HPDE6-E6E7 (cell line): ENCODE results near the gene NAP1L5.
A peak's percentile ranks its signal among the peaks of the same experiment; 100 is the strongest.

ENCODE experiments used
- DNase-seq: peaks from one replicate; pipeline ENCODE4 v3.0.0; 2011; ENCODE audit warnings: missing footprints; ENCODE audit errors: extremely low spot score

The NAP1L5 gene

GRCh38 chr4:88697588-88698329, at the start of gene NAP1L5:
TSS of gene NAP1L5 (minus strand) at chr4:88697829. CDS start at chr4:88697754, 75 bp downstream.
- DNase-seq = peak; percentile 11

GRCh38 chr4:88747351-88747750, 49.7 kb upstream of the NAP1L5 start:
- DNase-seq = no peak

GRCh38 chr4:88746206-88746605, 48.6 kb upstream of the NAP1L5 start:
- no peak for DNase-seq

- no peak for DNase-seq
Measured at GRCh38 chr4:88745581-88746163, 48.0 kb upstream of the NAP1L5 start.

- no peak for DNase-seq
Measured at GRCh38 chr4:88745175-88745574, 47.5 kb upstream of the NAP1L5 start.

- no peak for DNase-seq
Measured at GRCh38 chr4:88744609-88745008, 47.0 kb upstream of the NAP1L5 start.

- DNase-seq = no peak
Measured at GRCh38 chr4:88743696-88744095, 46.1 kb upstream of the NAP1L5 start.

GRCh38 chr4:88742561-88742960, 44.9 kb upstream of the NAP1L5 start:
- no peak for DNase-seq

- no peak for DNase-seq
Measured at GRCh38 chr4:88738180-88738579, 40.6 kb upstream of the NAP1L5 start.

GRCh38 chr4:88737307-88737941, 39.8 kb upstream of the NAP1L5 start:
- DNase-seq = no peak

GRCh38 chr4:88736264-88736663, 38.6 kb upstream of the NAP1L5 start:
- DNase-seq = no peak

- no peak for DNase-seq
Measured at GRCh38 chr4:88735564-88735963, 37.9 kb upstream of the NAP1L5 start.

- DNase-seq = no peak
Measured at GRCh38 chr4:88734403-88734949, 36.8 kb upstream of the NAP1L5 start.

- DNase-seq = no peak
Measured at GRCh38 chr4:88732714-88733368, 35.2 kb upstream of the NAP1L5 start.

GRCh38 chr4:88731381-88731780, 33.8 kb upstream of the NAP1L5 start:
- DNase-seq = no peak

- DNase-seq = no peak
Measured at GRCh38 chr4:88730811-88731210, 33.2 kb upstream of the NAP1L5 start.

- DNase-seq = no peak
Measured at GRCh38 chr4:88729146-88729760, 31.6 kb upstream of the NAP1L5 start.

GRCh38 chr4:88728146-88728545, 30.5 kb upstream of the NAP1L5 start:
- no peak for DNase-seq

- no peak for DNase-seq
Measured at GRCh38 chr4:88725986-88726385, 28.4 kb upstream of the NAP1L5 start.

- no peak for DNase-seq
Measured at GRCh38 chr4:88725143-88725542, 27.5 kb upstream of the NAP1L5 start.

- no peak for DNase-seq
Measured at GRCh38 chr4:88724406-88724805, 26.8 kb upstream of the NAP1L5 start.

- no peak for DNase-seq
Measured at GRCh38 chr4:88722828-88723227, 25.2 kb upstream of the NAP1L5 start.
